DMS 273 treated with DMSO at 0.1 percent for 48 hours (cell line): ENCODE data around the gene IFT52.

Source experiments
- DNase-seq: peaks from one replicate; lab custom pipeline; 2025; lab: John Stamatoyannopoulos, UW

The IFT52 gene

GRCh38 chr20:43691928-43692524 is 101.3 kb downstream of the IFT52 start:
- peak; percentile 13 for DNase-seq

DNA sequence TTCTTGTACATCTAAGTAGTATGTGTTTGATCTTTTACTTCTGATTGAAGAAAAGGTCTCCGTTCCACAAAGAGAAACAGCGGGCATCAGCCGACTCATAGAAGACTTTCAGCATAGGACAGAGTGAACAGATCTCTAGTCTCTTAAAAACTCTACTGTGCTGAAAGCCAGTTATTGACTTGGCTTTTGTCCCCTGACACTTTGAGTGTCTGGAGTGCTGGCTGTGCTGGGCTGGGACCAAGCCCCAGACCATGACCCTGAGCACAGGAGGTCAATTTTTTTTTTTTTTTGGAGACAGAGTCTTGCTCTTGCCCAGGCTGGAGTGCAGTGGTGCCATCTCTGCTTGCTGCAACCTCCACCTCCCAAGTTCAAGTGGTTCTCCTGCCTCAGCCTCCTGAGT is 104.0 kb downstream of the IFT52 start:
- no peak for DNase-seq

- no peak for DNase-seq
Observed at GRCh38 chr20:43695571-43695970, 104.8 kb downstream of the IFT52 start.
